AG09309 (cell line): ENCODE data around the gene IDH3B.

Experiments
- DNase-seq: peaks from one replicate; pipeline ENCODE4 v3.0.0-alpha.2; 2010; ENCODE audit warnings: low read depth
- H3K4me3 ChIP-seq: 2 replicates; pipeline ENCODE4 v1.5.1; 2011; ENCODE audit warnings: mild to moderate bottlenecking, low read depth, low read length, moderate library complexity; ENCODE audit not compliant: control insufficient read depth
- TF ChIP-seq, protein P1 (sequence below): IDR thresholded peaks from 2 replicates; pipeline ENCODE4 v1.5.1; 2011; ENCODE audit warnings: mild to moderate bottlenecking, low read depth, low read length, inconsistent platforms; ENCODE audit not compliant: insufficient read depth, control insufficient read depth; ENCODE audit errors: missing control alignments

The IDH3B gene

DNA sequence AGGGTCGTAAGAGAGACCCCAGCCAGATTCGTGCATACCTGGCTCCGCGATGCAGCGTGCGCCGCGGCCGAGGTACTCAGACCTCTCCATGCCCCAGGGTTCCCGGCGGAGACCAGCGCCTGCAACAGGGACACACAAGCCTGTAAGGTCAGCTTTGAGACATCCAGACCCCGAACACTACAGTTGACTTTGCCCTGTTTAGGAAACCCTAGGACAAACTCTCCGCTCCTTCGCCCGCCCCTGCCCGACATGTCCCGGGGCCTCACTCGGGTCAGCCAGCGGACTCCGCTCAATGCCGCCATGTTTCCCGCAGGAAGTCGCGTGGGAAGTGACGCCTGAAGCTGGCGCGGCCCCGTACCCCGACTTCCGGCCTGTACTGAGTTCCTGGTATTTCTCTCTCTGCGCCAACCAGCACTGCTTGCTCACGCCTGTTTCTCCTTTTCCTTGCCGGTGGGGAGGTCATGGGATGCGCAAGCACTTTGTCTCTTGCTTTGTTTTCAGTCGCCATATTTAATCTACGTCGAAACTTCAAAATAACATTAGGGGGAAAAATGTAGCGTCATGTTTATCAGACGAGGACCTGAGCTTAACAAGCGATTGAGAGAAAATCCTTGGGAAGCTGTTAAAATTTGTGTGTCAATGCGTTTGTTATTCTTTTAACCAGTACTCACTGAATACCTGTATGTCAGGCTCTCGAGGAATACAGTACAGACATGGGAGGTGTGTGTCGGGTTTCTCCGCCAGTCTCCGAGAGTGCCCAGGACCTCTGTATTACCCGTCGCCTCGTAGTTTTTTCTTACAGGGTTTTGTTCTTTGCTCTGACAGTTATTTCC, at the start of gene IDH3B:
Gene IDH3B (minus strand): TSS at position 330 of the 833 bp plus-strand sequence. CDS start 28 bp downstream, at position 302.
- peak; percentile 73 for DNase-seq
- TF ChIP-seq, protein P1, sequence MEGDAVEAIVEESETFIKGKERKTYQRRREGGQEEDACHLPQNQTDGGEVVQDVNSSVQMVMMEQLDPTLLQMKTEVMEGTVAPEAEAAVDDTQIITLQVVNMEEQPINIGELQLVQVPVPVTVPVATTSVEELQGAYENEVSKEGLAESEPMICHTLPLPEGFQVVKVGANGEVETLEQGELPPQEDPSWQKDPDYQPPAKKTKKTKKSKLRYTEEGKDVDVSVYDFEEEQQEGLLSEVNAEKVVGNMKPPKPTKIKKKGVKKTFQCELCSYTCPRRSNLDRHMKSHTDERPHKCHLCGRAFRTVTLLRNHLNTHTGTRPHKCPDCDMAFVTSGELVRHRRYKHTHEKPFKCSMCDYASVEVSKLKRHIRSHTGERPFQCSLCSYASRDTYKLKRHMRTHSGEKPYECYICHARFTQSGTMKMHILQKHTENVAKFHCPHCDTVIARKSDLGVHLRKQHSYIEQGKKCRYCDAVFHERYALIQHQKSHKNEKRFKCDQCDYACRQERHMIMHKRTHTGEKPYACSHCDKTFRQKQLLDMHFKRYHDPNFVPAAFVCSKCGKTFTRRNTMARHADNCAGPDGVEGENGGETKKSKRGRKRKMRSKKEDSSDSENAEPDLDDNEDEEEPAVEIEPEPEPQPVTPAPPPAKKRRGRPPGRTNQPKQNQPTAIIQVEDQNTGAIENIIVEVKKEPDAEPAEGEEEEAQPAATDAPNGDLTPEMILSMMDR: no peak
- H3K4me3 ChIP-seq: peak within 1 kb of the TSS; percentile 93

DNA sequence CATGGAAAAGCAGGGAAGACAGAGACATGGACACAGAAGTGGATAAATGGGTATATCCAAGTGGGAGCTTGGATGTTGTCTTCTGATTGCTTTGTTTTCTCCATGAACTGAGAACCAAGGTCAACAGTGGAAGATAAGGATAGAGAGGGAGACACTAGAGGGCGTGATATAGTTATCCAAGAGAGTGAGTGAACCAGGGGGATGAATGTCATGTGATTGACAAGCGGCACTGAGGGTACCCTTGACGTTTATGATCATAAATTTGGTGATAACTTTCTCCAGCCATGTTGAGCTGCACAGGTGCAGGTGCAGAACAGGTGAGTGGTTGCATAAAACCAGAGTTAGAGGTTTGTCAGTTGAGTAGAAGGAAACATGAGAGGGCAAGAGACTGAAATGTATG, 49.3 kb upstream of the IDH3B start:
- no peak overlapping the region for H3K4me3 ChIP-seq
- TF ChIP-seq, protein P1: peak; percentile 19
- DNase-seq: no peak

DNA sequence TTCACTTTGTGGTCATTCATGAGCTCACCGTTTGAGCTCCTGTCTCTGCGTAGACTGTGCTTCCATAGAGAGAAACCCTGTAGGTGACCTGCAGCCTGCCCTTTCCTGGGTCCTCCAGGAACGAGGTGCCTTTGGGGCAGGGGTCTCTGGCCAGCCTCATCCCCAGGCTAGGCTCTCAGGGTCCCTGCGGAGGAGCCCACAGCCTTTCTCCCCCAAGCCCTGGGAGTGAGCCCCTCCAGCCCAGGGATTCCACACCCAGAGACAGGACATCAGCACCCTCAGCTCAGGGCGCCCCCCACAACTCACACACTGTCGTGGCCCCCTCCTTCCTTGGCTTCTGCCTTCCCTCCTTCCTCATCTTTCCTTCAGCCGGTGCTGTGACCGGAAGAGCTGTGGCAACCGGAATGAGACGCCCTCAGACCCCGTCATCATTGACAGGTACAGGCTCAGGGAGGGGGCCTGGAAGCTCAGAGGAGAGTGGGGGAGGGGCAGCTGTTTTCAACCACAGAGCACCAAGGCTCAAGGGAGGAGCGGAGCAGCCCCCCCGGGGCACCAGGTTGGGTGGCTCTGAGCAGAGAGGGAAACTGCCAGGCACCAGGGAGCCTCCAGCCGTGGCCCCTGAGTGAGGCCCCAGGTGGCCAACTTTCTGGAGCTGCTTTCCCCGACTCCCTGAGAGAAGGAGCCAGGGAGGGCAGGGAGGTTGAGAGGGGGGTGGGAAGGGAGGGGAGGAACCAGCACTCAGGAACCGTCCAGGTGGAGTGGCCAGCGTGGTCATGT, 45.4 kb upstream of the IDH3B start:
- H3K4me3 ChIP-seq: no peak overlapping the region
- no peak for DNase-seq
- TF ChIP-seq, protein P1: no peak

DNA sequence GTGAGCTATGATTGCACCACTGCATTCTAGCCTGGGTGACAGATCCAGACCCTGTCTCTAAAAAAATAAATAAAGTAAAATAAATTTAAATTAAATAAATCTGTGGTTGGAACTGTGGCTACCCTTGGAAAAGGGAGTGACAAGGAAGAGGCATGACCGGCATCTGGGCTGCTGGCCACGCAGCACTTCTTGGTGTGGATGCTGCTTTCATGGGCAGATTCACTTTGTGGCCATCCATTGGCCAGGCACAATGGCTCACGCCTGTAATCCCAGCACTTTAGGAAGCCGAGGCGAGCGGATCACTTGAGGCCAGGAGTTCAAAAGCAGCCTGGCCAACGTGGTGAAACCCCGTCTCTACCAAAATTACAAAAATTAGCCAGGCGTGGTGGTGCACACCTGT, 44.6 kb upstream of the IDH3B start:
- no peak for DNase-seq
- no peak overlapping the region for H3K4me3 ChIP-seq
- TF ChIP-seq, protein P1: no peak

DNA sequence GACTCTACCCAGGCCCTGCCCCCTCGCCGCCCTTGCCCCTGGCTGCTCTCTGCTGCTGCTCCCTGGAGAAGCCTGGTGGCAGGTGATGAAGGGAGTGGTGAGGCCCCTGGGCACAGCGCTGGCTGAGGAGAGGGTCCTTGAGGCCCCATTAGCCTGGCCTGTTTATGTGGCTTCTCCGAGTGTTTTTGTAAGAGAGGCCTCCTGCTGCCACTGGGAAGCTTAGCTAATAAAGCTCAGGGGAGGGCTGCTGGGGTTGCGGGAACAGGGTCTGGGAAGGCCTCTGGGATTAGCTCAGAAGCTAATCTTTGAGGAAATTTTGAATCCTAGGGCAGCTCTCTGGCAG, 44.0 kb upstream of the IDH3B start:
- DNase-seq: no peak
- TF ChIP-seq, protein P1: no peak
- H3K4me3 ChIP-seq: no peak overlapping the region

DNA sequence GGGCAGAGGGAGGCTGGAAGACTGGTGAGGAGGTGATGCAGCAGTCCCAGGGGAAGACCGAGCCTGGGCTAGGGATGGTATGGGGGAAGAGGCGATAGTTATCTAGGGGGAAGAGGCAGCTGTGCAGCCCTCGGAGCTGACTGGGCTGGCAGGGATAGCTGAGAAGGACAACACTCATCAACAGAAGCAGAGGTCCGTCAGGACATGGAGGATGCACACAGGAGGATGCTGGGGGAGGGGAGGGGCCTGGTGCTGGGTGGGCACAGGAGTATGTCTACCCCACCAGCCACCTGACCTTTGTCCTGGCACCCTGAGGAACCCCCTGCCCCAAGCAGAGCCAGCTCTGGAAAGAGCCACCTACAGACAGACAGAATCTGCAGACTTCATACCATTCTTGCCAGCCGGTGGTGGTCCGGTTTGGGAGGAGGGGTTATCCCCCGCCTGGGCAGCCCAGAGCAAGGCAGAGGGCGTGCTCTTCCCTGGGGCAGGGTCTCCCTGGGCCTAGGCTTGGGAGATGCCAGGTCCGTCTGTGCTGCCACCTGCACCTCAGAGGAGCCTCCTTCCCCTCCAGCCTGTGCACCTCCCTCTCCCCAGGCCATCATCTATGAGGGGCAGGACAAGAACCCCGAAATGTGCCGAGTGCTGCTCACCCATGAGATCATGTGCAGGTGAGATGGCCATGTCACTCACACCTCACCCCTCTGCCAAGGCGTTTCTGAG, 43.5 kb upstream of the IDH3B start:
- H3K4me3 ChIP-seq: no peak overlapping the region
- TF ChIP-seq, protein P1: no peak
- no peak for DNase-seq
